ENCODE results near the gene CABLES2.

CABLES2 gene

DNA sequence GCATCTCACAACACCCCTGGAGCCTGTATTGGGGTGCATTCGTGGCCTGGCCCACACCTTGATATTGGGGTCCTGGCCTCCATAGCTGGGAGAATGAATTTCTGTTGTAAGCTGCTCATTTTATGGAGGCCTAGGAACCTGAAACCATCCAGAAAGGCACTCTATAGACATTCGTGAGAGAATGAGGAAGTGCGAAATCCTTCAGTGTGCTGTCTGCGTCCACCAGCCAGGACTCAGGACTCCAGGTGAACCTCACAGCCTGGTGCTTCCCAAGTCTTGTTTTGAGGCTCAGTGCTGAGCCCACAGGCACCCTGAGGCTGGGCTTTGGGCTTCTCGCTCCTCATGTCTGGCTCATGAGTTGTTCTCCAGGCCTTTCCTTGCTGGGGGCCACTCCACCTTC, 32.1 kb upstream of the CABLES2 start:
- no peaks in the 10 kb centered on the region for H3K9me3 ChIP-seq (ENCODE audit: insufficient read depth, low read depth, low read length)
- H3K79me2 ChIP-seq (ENCODE audit: insufficient read depth, low read length): no peaks in the 10 kb centered on the region
- H3K4me3 ChIP-seq (ENCODE audit: low read length, poor library complexity, severe bottlenecking): no peak overlapping the region
- H3F3A ChIP-seq (ENCODE audit: low read depth): no peaks in the 10 kb centered on the region
- TF ChIP-seq CTCF (conservative IDR thresholded peaks at IDR 0.05; ENCODE audit: low read length) (no peak), EZH2phosphoT487 (IDR thresholded peaks at IDR 0.05; ENCODE audit: borderline replicate concordance) (no peak)
- H3K9ac ChIP-seq (ENCODE audit: low read depth, low read length, poor library complexity, severe bottlenecking): no peak overlapping the region
- no peaks in the 10 kb centered on the region for H3K4me1 ChIP-seq (ENCODE audit: insufficient read depth, low read length, poor library complexity, severe bottlenecking)
- no peaks in the 10 kb centered on the region for H3K36me3 ChIP-seq (ENCODE audit: insufficient read depth, low read length)
- no peaks in the 10 kb centered on the region for H3K27me3 ChIP-seq (ENCODE audit: insufficient read depth, low read length, poor library complexity, severe bottlenecking)
- no peaks in the 10 kb centered on the region for H3K9me2 ChIP-seq (replicated peaks; ENCODE audit: low read depth, low read length)
- no peaks in the 10 kb centered on the region for H4K20me1 ChIP-seq (ENCODE audit: insufficient read depth, low read length, poor library complexity, severe bottlenecking)
- H2AFZ ChIP-seq (ENCODE audit: low read length): no peak overlapping the region
- no peak overlapping the region for H3K4me2 ChIP-seq (ENCODE audit: low read depth, low read length, poor library complexity, severe bottlenecking)

DNA sequence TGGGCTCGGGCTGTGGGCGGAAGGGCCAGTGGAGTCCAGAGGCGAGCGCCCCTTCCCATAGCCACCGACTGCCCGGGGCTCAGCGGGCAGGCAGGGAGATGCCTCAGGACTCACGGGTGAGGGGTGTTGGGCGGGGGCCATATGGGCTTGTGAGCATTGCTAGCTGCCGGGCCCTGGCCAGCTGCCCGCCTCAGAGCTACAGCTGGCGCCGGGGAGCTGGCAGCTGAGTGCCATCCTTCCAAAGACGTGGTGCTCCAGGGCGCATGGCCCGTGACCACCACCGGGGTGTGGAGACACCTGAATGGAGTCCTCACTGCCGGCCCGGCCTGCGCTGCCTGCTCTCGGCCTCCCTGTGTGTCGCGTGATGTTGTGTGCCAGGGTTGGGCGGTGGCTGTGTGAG, 30.8 kb upstream of the CABLES2 start:
- no peaks in the 10 kb centered on the region for H3K27me3 ChIP-seq (ENCODE audit: insufficient read depth, low read length, poor library complexity, severe bottlenecking)
- H4K20me1 ChIP-seq (ENCODE audit: insufficient read depth, low read length, poor library complexity, severe bottlenecking): no peaks in the 10 kb centered on the region
- TF ChIP-seq EZH2phosphoT487 (IDR thresholded peaks at IDR 0.05; ENCODE audit: borderline replicate concordance) (no peak), CTCF (conservative IDR thresholded peaks at IDR 0.05; ENCODE audit: low read length) (no peak)
- no peak overlapping the region for H3K9ac ChIP-seq (ENCODE audit: low read depth, low read length, poor library complexity, severe bottlenecking)
- no peaks in the 10 kb centered on the region for H3K4me1 ChIP-seq (ENCODE audit: insufficient read depth, low read length, poor library complexity, severe bottlenecking)
- H3K9me3 ChIP-seq (ENCODE audit: insufficient read depth, low read depth, low read length): no peaks in the 10 kb centered on the region
- H2AFZ ChIP-seq (ENCODE audit: low read length): no peak overlapping the region
- no peak overlapping the region for H3K4me2 ChIP-seq (ENCODE audit: low read depth, low read length, poor library complexity, severe bottlenecking)
- no peaks in the 10 kb centered on the region for H3K79me2 ChIP-seq (ENCODE audit: insufficient read depth, low read length)
- no peaks in the 10 kb centered on the region for H3K36me3 ChIP-seq (ENCODE audit: insufficient read depth, low read length)
- H3K4me3 ChIP-seq (ENCODE audit: low read length, poor library complexity, severe bottlenecking): no peak overlapping the region
- H3F3A ChIP-seq (ENCODE audit: low read depth): no peaks in the 10 kb centered on the region
- no peaks in the 10 kb centered on the region for H3K9me2 ChIP-seq (replicated peaks; ENCODE audit: low read depth, low read length)

- Histone ChIP-seq H3K79me2 (ENCODE audit: insufficient read depth, low read length) (no peaks in the 10 kb centered on the region), H2AFZ (ENCODE audit: low read length) (no peak overlapping the region), H3K4me2 (ENCODE audit: low read depth, low read length, poor library complexity, severe bottlenecking) (no peak overlapping the region), H3K27me3 (ENCODE audit: insufficient read depth, low read length, poor library complexity, severe bottlenecking) (no peaks in the 10 kb centered on the region), H4K20me1 (ENCODE audit: insufficient read depth, low read length, poor library complexity, severe bottlenecking) (no peaks in the 10 kb centered on the region), H3K36me3 (ENCODE audit: insufficient read depth, low read length) (no peaks in the 10 kb centered on the region), H3K9me3 (ENCODE audit: insufficient read depth, low read depth, low read length) (no peaks in the 10 kb centered on the region), H3F3A (ENCODE audit: low read depth) (no peaks in the 10 kb centered on the region), H3K9me2 (replicated peaks; ENCODE audit: low read depth, low read length) (no peaks in the 10 kb centered on the region), H3K4me1 (ENCODE audit: insufficient read depth, low read length, poor library complexity, severe bottlenecking) (no peaks in the 10 kb centered on the region), H3K9ac (ENCODE audit: low read depth, low read length, poor library complexity, severe bottlenecking) (no peak overlapping the region), H3K4me3 (ENCODE audit: low read length, poor library complexity, severe bottlenecking) (no peak overlapping the region)
- TF ChIP-seq CTCF (conservative IDR thresholded peaks at IDR 0.05; ENCODE audit: low read length) (no peak), EZH2phosphoT487 (IDR thresholded peaks at IDR 0.05; ENCODE audit: borderline replicate concordance) (no peak)
Observed at GRCh38 chr20:62437496-62437895, 30.4 kb upstream of the CABLES2 start.
